ENCODE results near the gene WDR45B.

The WDR45B gene

DNA sequence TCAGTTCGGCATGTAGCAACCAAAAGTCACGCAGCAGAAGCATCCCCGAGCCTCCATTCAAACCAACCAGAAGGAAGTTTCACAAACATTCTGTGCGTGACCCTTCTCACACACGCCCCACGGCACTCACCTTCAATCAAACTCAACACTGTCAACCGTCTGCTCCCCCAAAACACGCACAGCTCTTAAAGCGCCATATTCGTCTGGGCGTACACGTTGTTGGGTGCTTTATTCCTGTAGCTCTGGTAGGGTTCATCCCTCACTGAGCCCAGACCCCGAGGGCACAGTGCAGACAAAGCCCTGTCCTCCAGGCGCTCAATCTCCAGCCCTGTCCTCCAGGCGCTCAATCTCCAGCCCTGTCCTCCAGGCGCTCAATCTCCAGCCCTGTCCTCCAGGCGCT lies 48.0 kb upstream of the WDR45B start:
- TF ChIP-seq ISL1 (CRISPR knock-in tag; IDR thresholded peaks at IDR 0.05): no peak
- TF ChIP-seq ESRRG (CRISPR knock-in tag; IDR thresholded peaks at IDR 0.05): no peak
- no peak for TF ChIP-seq CSDC2 (CRISPR knock-in tag; IDR thresholded peaks at IDR 0.05)

DNA sequence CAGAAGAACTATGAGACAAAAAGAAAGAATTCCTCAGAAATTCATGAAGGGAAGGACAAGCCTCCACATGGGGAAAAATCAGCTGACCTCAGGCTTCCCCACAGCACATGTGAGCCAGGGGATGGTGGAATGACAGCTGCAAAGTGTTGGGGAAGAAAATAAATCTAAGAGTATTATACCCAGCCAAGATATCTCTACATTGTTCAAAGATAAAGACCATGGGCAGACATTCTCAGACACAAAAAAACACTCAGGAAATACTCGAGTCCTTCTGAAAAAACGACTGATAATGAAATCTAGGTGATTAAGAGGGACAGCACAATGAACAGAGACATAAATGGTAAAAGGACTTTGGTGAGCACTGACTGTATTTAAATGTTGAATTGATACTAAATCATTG lies 46.4 kb upstream of the WDR45B start:
- no peak for ATAC-seq
- TF ChIP-seq, protein P1, sequence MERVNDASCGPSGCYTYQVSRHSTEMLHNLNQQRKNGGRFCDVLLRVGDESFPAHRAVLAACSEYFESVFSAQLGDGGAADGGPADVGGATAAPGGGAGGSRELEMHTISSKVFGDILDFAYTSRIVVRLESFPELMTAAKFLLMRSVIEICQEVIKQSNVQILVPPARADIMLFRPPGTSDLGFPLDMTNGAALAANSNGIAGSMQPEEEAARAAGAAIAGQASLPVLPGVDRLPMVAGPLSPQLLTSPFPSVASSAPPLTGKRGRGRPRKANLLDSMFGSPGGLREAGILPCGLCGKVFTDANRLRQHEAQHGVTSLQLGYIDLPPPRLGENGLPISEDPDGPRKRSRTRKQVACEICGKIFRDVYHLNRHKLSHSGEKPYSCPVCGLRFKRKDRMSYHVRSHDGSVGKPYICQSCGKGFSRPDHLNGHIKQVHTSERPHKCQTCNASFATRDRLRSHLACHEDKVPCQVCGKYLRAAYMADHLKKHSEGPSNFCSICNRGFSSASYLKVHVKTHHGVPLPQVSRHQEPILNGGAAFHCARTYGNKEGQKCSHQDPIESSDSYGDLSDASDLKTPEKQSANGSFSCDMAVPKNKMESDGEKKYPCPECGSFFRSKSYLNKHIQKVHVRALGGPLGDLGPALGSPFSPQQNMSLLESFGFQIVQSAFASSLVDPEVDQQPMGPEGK (CRISPR knock-in tag; IDR thresholded peaks at IDR 0.05; ENCODE audit: borderline replicate concordance): no peak
- TF ChIP-seq RARB (CRISPR knock-in tag; IDR thresholded peaks at IDR 0.05): no peak
- no peak for TF ChIP-seq SNAI2 (CRISPR knock-in tag; IDR thresholded peaks at IDR 0.05)
- no peak for TF ChIP-seq PPARA (CRISPR knock-in tag; IDR thresholded peaks at IDR 0.05; ENCODE audit: borderline replicate concordance)
- no peak for TF ChIP-seq ZNF70 (CRISPR knock-in tag; IDR thresholded peaks at IDR 0.05)
- TF ChIP-seq OSR1 (CRISPR knock-in tag; IDR thresholded peaks at IDR 0.05): no peak
- TF ChIP-seq ZNF565 (CRISPR knock-in tag; conservative IDR thresholded peaks at IDR 0.05; ENCODE audit: low read depth): no peak
- no peak for TF ChIP-seq CSRNP3 (CRISPR knock-in tag; IDR thresholded peaks at IDR 0.05)
- TF ChIP-seq POU6F1 (CRISPR knock-in tag; IDR thresholded peaks at IDR 0.05; ENCODE audit: borderline replicate concordance, low read depth): no peak
- no peak for TF ChIP-seq ISL1 (CRISPR knock-in tag; IDR thresholded peaks at IDR 0.05)
- no peak for TF ChIP-seq ARNTL (CRISPR knock-in tag; IDR thresholded peaks at IDR 0.05; ENCODE audit: borderline replicate concordance, low read depth)

More for the DNA sequence above, 48.0 kb upstream of the WDR45B start:
- ATAC-seq: no peak

DNA sequence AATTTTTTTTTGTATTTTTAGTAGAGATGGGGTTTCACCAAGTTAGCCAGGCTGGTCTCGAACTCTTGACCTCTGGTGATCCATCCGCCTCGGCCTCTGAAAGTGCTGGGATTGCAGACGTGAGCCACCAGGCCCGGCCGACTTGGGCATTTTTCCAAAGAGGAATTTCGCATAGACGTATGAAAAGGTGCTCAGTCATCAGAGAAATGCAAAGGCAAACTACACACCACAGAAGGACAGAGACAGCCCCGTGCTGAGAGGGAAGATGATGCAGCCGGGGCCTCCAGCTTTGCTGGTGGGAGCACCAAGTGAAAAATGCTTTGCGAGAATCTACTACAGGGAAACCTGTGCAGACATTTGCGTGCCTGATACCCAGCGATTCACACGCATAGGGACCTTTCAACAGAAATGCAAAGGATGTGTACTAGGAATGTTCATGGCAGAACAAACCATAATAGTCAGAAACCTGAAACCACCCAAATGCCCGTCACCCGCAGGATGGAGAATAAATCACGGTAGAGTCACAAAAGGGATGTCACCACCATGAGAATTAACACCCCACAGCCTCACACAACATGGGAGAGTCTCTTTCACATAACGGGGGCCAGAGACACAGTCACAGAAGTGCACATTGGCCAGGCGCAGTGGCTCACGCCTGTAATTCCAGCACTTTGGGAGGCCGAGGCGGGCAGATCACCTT lies 45.1 kb upstream of the WDR45B start:
- TF ChIP-seq TOX (CRISPR knock-in tag; IDR thresholded peaks at IDR 0.05; ENCODE audit: borderline replicate concordance): no peak
- no peak for TF ChIP-seq CSRNP3 (CRISPR knock-in tag; IDR thresholded peaks at IDR 0.05)
- no peak for TF ChIP-seq POU6F1 (CRISPR knock-in tag; IDR thresholded peaks at IDR 0.05; ENCODE audit: borderline replicate concordance, low read depth)
- no peak for TF ChIP-seq PPARA (CRISPR knock-in tag; IDR thresholded peaks at IDR 0.05; ENCODE audit: borderline replicate concordance)
- TF ChIP-seq ZFP3 (CRISPR knock-in tag; IDR thresholded peaks at IDR 0.05): no peak
- TF ChIP-seq ZNF8 (CRISPR knock-in tag; IDR thresholded peaks at IDR 0.05): no peak
- TF ChIP-seq BACH2 (CRISPR knock-in tag; IDR thresholded peaks at IDR 0.05; ENCODE audit: borderline replicate concordance): no peak
- no peak for ATAC-seq

DNA sequence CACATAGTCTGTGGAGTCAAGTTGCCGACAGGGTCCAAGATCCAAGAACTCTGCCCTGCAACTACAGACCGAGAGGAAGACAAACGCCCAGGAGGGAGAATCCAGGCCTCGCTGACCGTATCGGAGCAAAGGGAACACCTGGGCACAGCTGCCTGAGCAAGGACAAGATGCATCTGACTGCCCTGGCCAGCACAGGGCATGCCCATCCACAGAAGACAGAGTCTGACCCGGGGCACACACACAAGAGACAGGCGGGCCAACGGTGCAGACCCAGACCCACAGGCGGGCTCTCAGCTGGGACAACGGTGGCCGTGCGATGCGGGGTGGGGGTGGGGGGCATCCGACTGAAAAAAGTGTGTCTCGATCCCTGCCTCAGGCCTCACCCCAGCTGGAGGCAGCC lies 44.0 kb upstream of the WDR45B start:
- no peak for ATAC-seq
- TF ChIP-seq ZC3H10 (CRISPR knock-in tag; IDR thresholded peaks at IDR 0.05) (no peak), ISL1 (CRISPR knock-in tag; IDR thresholded peaks at IDR 0.05) (no peak)

- ATAC-seq: no peak
- TF ChIP-seq GLIS3 (CRISPR knock-in tag; IDR thresholded peaks at IDR 0.05): no peak
- no peak for TF ChIP-seq TCF4 (CRISPR knock-in tag; IDR thresholded peaks at IDR 0.05; ENCODE audit: borderline replicate concordance)
Measured at GRCh38 chr17:82691714-82692113, 43.5 kb upstream of the WDR45B start.
